SK-N-SH treated with all-trans-retinoic acid at 6 μM for 48 hours (cell line): ENCODE results near the gene PLEKHG2.

Source experiments
- BACH2 ChIP-seq: fragments of 250-450 bp; sonication (Bioruptor Pico); IDR thresholded peaks from 2 replicates; pipeline ENCODE4 v1.9.0; 2021; ENCODE audit warnings: mild to moderate bottlenecking, borderline replicate concordance
- PATZ1 ChIP-seq: fragments of 250-450 bp; sonication (Bioruptor Pico); IDR thresholded peaks from 2 replicates; pipeline ENCODE4 v1.8.0; 2020; ENCODE audit warnings: mild to moderate bottlenecking, moderate library complexity, borderline replicate concordance
- SNAI2 ChIP-seq: fragments of 250-450 bp; sonication (Bioruptor Pico); IDR thresholded peaks from 2 replicates; pipeline ENCODE4 v1.5.0; 2020; ENCODE audit warnings: mild to moderate bottlenecking, moderate library complexity
- TOX ChIP-seq: fragments of 250-450 bp; sonication (Bioruptor Pico); IDR thresholded peaks from 2 replicates; pipeline ENCODE4 v1.8.0; 2021; ENCODE audit warnings: mild to moderate bottlenecking, moderate library complexity, borderline replicate concordance
- ZC3H10 ChIP-seq: fragments of 250-450 bp; sonication (Bioruptor Pico); IDR thresholded peaks from 2 replicates; pipeline ENCODE4 v1.5.1; 2021; ENCODE audit warnings: mild to moderate bottlenecking, moderate library complexity
- ZFP3 ChIP-seq: fragments of 250-450 bp; sonication (Bioruptor Pico); IDR thresholded peaks from 2 replicates; pipeline ENCODE4 v1.5.0; 2020; ENCODE audit warnings: mild to moderate bottlenecking, moderate library complexity
- ZFP30 ChIP-seq: fragments of 450-650 bp; formaldehyde crosslinking; IDR thresholded peaks from 2 replicates; pipeline ENCODE4 v1.5.0; 2022; ENCODE audit warnings: mild to moderate bottlenecking, moderate library complexity

GRCh38 chr19:39449116-39449797, 36.8 kb downstream of the PLEKHG2 start:
- TF ChIP-seq SNAI2, result no peak
- no peak for TF ChIP-seq ZC3H10
- no peak for TF ChIP-seq ZFP3
- no peak for TF ChIP-seq TOX (CRISPR knock-in tag)
- no peak for TF ChIP-seq PATZ1
- TF ChIP-seq ZFP30, result no peak
- no peak for TF ChIP-seq BACH2
